Duodenal mucosa (tissue), 2 donors: ENCODE data around the gene POLR3K.
A peak's percentile ranks its signal among the peaks of the same experiment; 100 is the strongest.

ENCODE experiments used
- H3K27ac ChIP-seq: one replicate; pipeline ENCODE4 v1.7.0; 2013; ENCODE audit warnings: low read depth, low read length
- H3K27me3 ChIP-seq, 2 donors: one replicate each; pipeline ENCODE4 v1.7.0; 2013; ENCODE audit warnings: low read length in 2 of 2, control low read depth in 1 of 2; ENCODE audit not compliant: insufficient read depth in 2 of 2, control insufficient read depth in 1 of 2
- H3K36me3 ChIP-seq, 2 donors: one replicate each; pipeline ENCODE4 v1.7.0; 2013; ENCODE audit warnings: low read length in 2 of 2, control low read depth in 1 of 2; ENCODE audit not compliant: insufficient read depth in 2 of 2, control insufficient read depth in 1 of 2
- H3K4me1 ChIP-seq, 2 donors: one replicate each; pipeline ENCODE4 v1.7.0; 2013; ENCODE audit warnings: low read length in 2 of 2, control low read depth in 1 of 2; ENCODE audit not compliant: insufficient read depth in 2 of 2, control insufficient read depth in 1 of 2
- H3K4me3 ChIP-seq, 2 donors: one replicate each; pipeline ENCODE4 v1.7.0; 2013; ENCODE audit warnings: low read length in 2 of 2, low read depth in 1 of 2
- H3K9ac ChIP-seq, 2 donors: one replicate each; pipeline ENCODE4 v1.7.0; 2013; ENCODE audit warnings: low read length in 2 of 2, low read depth in 1 of 2
- H3K9me3 ChIP-seq, 2 donors: one replicate each; pipeline ENCODE4 v1.7.0; 2013; ENCODE audit warnings: low read length in 2 of 2, control low read depth in 1 of 2; ENCODE audit not compliant: control insufficient read depth in 1 of 2

POLR3K gene

DNA sequence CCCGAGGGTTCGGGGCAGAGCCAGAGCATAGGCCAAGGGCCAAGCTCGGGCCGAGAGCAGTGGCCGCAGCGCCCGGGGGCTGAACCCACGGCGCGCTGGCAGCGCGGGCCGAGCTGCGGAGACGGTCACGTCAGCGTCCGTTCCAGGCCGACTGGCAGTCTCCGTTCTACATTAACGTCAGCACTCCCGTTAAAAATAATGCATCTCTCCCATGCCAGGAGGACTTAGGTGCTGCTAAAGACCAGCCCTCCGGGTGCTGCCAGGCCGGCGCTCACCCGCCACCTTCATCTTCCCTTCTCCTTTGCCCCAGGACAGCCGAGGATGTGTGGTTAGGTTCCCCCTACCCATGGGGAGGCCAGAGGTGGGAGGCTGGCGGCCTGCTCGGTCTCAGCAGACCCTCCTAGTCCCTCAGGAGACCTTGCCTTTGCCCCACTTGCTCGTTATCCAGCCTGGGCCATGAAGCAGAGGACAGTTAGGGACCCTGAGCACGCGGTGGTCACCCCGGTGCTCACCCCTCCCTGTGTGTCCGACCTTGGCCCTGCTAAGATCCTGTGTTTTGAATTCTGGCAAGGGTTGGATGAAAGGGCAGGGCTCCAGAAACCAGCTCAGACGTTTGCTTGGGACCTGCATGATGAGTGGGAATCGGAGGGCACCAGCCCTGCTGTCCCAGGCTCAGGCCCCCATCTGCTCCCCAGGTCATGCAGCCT, 25.2 kb upstream of the POLR3K start:
- no peaks in the 10 kb centered on the region for H3K27me3 ChIP-seq
- H3K36me3 ChIP-seq, result peaks cover 0 to 15% of the 10 kb centered on the region in 2 donors
- H3K4me3 ChIP-seq, result peak overlapping the region; percentile 70 to 87
- peaks cover 28 to 35% of the 10 kb centered on the region in 2 donors for H3K4me1 ChIP-seq
- no peaks in the 10 kb centered on the region for H3K9me3 ChIP-seq
- H3K9ac ChIP-seq, result peak overlapping the region; percentile 74 to 76
- peak overlapping the region; percentile 70 for H3K27ac ChIP-seq

DNA sequence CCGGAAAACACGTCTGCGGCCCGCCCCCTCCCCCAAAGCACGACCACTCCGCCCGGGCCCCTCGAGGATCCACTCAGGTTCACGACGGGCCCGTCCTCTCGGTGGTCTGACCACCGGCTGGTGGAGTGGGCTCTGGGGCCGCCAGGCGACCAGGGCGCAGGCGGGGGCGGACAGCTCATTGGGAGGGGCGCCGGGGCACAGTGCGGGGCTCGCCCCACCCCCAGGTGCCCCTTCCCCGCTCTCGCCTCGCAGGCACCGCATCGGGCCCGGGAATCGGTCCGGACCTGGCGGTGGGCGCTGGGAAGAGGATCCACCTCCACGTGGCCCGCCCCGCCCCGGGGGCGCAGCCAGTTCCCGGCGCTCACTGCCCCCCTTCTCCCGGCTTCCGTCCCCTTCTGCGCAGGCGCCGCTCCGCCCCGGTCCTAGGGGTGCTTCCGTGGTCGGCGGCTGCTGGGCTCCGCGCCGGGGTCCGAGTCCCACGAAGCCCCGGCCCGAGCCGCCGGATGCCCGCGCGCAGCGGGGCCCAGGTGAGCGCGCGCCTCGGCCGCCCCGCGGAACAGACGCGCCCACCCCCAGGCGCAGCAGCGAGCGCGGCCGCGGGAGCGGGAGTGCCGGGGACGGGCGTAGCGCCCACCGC, 24.5 kb upstream of the POLR3K start, which contains the start of gene MPG:
Gene MPG (plus strand): TSS at position 419 of the 637 bp plus-strand sequence. CDS start 85 bp downstream, at position 504.
- peaks cover 30 to 38% of the 10 kb centered on the region in 2 donors for H3K4me1 ChIP-seq
- H3K9me3 ChIP-seq, result no peaks in the 10 kb centered on the region
- peak within 1 kb of the TSS; percentile 73 for H3K27ac ChIP-seq
- peak within 1 kb of the TSS; percentile 70 to 87 for H3K4me3 ChIP-seq
- peaks cover 0 to 3% of the 10 kb centered on the region in 2 donors for H3K27me3 ChIP-seq
- H3K9ac ChIP-seq, result peak within 1 kb of the TSS; percentile 74 to 76
- peaks cover 0 to 12% of the 10 kb centered on the region in 2 donors for H3K36me3 ChIP-seq

DNA sequence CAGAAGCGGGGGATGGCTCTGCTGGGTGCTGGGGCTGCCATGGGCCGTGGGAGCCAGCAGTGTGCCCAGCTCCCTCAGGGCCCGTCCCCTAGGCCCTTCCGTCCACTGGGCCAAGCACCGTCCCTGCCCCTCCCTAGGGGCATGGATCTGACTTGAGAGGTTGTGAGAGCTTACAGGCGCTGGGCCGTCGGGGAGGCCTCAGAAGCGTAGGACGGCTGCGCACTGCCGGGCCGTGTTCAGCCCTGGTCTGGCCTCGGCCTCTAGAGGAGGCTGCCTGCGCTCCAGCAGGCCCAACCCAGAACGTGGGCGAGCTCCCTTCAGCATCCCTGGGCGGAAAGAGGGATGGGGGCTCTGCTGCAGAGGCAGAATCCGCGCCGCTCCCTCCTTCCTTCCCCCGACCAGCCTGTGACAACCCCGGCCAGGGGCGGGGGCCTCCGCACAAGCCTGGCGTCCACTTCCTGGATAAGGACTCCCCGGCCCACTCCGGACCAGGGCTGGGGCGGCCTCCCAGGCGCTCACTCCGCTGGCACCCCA, 23.9 kb upstream of the POLR3K start:
- Histone ChIP-seq H3K27ac (peak overlapping the region; percentile 73), H3K4me3 (peak overlapping the region; percentile 70 to 87), H3K9ac (peak overlapping the region; percentile 57 to 74), H3K9me3 (no peaks in the 10 kb centered on the region), H3K36me3 (peaks cover 0 to 8% of the 10 kb centered on the region in 2 donors), H3K4me1 (peaks cover 33 to 42% of the 10 kb centered on the region in 2 donors), H3K27me3 (peaks cover 0 to 6% of the 10 kb centered on the region in 2 donors)

DNA sequence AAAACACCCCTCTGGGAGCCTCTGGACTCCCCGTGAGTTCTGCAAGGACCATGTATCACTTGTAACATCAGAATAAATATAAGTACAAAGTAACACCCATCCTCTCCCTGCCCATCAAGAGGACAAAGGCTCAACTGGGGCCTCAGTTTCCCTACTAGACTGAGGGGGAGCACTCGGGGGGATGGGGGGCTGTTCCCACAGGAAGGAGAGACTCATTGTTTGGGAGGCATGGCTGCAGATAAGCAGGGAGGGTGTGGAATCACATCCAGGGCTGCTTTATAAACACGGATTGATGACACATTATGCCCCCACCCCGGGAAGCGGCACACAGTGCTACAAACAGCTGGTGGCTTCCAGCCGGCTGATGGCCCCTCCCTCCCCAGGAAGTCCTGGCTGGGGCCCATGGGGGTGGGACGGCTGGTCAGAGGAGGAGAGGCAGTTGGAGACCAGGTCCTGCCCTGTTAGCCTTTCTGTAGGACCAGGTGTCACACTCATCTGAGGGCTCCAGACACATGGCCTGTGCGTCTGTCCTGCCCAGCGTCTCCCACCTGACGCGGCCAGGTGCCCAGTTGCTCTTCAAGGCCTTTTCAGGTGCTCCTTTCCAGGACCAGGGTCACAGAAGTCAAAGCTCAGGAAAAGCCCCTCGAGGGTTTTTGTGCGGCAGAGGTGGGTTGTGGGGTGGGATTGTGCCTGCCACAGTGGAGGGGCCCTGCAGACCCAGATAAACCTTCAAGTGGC, 23.3 kb upstream of the POLR3K start:
- Histone ChIP-seq H3K9me3 (no peaks in the 10 kb centered on the region), H3K4me3 (peak overlapping the region; percentile 70 to 87), H3K36me3 (peaks cover 0 to 8% of the 10 kb centered on the region in 2 donors), H3K9ac (peak overlapping the region; percentile 57 to 74), H3K27me3 (peaks cover 0 to 6% of the 10 kb centered on the region in 2 donors), H3K4me1 (peaks cover 33 to 44% of the 10 kb centered on the region in 2 donors), H3K27ac (peak overlapping the region; percentile 73)

DNA sequence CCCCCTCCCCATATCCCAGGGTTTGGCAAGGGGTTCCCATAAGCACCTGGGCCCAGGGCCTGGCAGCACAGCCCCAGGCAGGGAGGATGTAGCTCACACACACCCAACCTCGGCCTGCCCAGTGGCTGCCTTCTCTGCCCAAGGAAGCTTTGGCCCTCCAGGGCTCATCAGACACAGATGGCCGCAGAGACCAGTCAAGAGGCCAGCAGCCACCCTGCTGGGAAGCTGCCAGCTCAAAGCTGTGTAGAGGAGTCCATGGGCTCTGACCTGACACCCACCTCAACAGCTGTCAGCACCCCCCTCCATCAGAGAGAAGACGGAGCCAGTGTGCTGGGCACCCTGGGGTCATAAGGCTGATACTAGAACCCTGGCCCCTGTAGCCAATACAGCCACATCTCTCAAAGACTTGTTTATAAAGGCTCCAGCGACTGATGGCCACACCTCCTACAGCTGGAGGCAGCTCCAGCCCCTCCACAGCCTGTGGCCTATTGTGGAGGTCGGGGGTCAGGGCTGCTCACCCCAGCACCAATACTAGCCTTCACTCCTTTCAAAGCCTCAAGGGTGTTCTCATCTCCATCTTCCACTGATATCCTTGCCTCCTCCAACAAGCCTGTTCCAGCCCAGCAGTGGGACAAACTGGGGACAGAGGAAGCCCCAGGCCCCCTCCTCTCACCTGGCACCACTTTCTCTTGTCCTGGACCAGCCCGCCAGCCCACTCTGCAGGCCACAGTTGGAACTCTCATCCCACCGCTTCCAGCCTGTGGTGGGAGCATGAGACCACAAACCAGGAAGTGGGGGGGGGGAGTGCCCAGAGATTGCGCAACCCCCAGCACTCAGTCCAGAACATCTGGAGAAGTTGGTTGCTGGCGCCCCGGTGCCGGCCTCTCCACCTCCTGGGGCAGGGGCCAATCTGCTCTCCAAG, 22.4 kb upstream of the POLR3K start:
- H3K36me3 ChIP-seq, result peaks cover 0 to 8% of the 10 kb centered on the region in 2 donors
- peaks cover 40 to 46% of the 10 kb centered on the region in 2 donors for H3K4me1 ChIP-seq
- H3K9ac ChIP-seq, result peak overlapping the region in 1 of 2 donors; percentile 74
- peaks cover 0 to 6% of the 10 kb centered on the region in 2 donors for H3K27me3 ChIP-seq
- H3K4me3 ChIP-seq, result peak overlapping the region; percentile 36 to 70
- no peaks in the 10 kb centered on the region for H3K9me3 ChIP-seq
- H3K27ac ChIP-seq, result peak overlapping the region; percentile 47

DNA sequence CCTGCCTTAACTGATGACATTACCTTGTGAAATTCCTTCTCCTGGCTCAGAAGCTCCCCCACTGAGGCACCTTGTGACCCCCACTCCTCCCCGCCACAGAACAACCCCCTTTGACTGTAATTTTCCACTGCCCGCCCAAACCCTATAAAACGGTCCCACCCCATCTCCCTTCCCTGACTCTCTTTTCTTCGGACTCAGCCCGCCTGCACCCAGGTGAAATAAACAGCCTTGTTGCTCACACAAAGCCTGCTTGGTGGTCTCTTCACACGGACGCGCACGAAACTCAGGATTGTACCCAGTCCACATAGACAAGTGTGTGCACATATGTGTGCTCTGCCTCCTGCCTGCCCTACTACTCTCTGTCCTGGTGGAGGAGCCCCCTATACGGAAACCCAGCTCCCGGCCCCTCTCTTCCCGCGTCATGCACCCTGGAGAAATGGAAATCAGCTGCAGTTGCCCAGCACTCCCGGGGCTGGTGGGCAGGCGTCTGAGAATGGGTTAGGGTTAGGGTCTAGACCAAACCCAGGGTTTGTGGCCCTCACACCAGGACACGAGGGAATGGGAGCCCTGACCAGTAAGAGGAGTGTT, 21.4 kb upstream of the POLR3K start:
- H3K9me3 ChIP-seq, result no peaks in the 10 kb centered on the region
- H3K9ac ChIP-seq, result no peak overlapping the region
- H3K27me3 ChIP-seq, result peaks cover 0 to 6% of the 10 kb centered on the region in 2 donors
- H3K36me3 ChIP-seq, result peaks cover 0 to 4% of the 10 kb centered on the region in 2 donors
- peaks cover 40 to 46% of the 10 kb centered on the region in 2 donors for H3K4me1 ChIP-seq
- H3K27ac ChIP-seq, result no peak overlapping the region
- H3K4me3 ChIP-seq, result no peak overlapping the region

DNA sequence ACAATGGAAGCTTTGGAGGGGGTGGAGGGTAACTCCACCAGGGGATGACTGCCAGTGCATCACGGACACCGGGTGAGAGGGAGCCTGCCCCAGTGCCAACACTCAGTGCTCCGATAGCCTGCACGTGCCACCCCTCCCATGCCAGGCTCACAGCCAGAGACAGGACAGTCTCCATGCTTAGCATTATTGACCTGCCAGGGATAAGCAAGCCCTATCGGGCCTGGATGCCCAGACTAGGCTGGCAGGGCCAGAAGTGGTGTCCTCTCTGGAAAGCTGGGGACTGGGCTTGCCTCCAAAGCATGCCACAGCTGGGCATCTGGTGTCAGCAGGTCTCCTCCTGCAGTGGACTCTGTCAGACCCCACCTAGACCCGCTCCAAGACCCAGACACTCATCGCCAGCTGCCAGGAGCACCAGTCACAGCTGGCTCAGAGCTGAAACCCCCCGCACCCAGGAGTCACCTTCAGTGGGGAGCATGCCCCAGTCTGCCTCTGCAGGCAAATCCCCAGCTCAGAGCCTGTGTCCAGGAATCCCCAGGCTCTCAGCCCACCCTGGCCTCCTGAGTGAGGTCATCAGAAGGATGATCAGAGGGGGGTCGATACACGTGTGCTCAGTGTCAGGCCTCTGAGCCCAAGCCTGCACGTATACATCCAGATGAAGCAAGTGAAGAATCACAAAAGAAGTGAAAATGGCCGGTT, 20.8 kb upstream of the POLR3K start:
- Histone ChIP-seq H3K9ac (no peak overlapping the region), H3K27ac (no peak overlapping the region), H3K27me3 (peaks cover 0 to 6% of the 10 kb centered on the region in 2 donors), H3K9me3 (no peaks in the 10 kb centered on the region), H3K36me3 (no peaks in the 10 kb centered on the region), H3K4me3 (no peak overlapping the region), H3K4me1 (peaks cover 40 to 43% of the 10 kb centered on the region in 2 donors)

DNA sequence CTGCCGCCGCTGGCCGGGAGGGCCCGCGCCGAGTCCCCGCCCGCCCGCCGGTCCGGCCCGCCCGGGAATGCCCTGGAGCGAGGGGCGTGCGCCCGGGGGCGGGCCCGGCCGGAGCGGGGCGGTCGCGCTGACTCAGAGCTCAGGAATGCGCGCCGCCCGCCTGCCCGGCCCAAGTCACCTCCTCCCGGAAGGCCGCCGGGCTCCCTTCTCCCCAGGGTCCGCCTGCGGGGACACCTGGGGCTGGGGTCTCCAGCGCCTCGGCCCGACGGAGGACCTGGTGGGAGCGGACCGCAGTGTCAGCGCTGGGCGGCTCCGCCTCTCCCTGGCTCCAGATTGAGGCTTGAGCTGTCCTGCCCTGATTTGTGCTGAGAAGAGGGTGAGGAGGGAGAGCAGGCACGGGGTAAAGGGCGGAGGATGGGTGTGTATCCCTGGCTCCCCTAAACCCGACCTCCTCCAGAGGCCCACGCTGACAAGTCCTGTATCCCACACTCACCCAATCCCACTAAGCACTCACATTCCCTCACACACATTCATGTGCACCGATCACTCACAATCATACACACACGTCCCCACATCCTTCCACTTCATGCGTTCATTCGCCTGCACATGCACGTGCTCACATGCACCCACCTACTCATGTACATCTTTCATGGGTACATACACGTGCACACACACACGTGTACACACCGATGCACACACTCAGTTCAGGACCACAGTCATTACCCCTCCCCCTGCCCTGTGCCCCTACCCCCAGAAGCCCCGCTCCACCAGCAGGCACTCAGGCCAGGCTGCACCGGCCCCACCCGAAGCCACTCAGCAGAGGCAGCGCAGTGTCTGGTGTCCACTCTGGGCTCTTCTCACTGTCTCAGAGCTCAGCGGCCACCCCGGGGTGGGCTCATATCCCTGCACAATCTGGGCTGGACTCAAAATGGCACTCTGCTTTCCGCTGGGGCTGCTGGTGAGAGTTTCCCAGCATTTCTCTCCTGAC, 19.4 kb upstream of the POLR3K start, which contains the start of gene RHBDF1:
Gene RHBDF1 (minus strand): TSS at position 71 of the 988 bp plus-strand sequence. CDS start 7,616 bp downstream, outside the sequence.
- Histone ChIP-seq H3K4me3 (peak within 1 kb of the TSS; percentile 64 to 65), H3K27ac (no peak within 1 kb of the TSS), H3K36me3 (no peaks in the 10 kb centered on the region), H3K27me3 (peaks cover 0 to 6% of the 10 kb centered on the region in 2 donors), H3K9ac (peak within 1 kb of the TSS in 1 of 2 donors; percentile 43), H3K4me1 (peaks cover 34 to 35% of the 10 kb centered on the region in 2 donors), H3K9me3 (no peaks in the 10 kb centered on the region)
